Stomach (tissue), 9 donors: Measurements from ENCODE around the gene FGF5. TPM values are rescaled to one million over a fixed set of nuclear protein-coding genes. Genes with fewer than 3 reads are reported as not detected.

Experiments used
- DNase-seq, 2 donors: peaks; one replicate each; pipeline versions ENCODE4 v3.0.0 to v3.0.0-alpha.2; 2013 to 2019
- H3K27ac ChIP-seq, 5 donors: fragments of 200-600 bp in 4 of 5; sonication (generic) in 4 of 5; one replicate each; pipeline ENCODE4 v1.5.1; 2013 to 2019; ENCODE audit warnings: mild to moderate bottlenecking in 1 of 5, moderate library complexity in 1 of 5
- H3K27me3 ChIP-seq, 3 donors: fragments of 200-600 bp; sonication (generic); one replicate each; pipeline ENCODE4 v1.5.1; 2017 to 2019; ENCODE audit warnings: mixed run types in 1 of 3
- H3K36me3 ChIP-seq, 4 donors: fragments of 200-600 bp; sonication (generic); 1 replicate in 3 of 4; 2 replicates in 1 of 4; pipeline ENCODE4 v1.5.1; 2016 to 2019
- H3K4me1 ChIP-seq, 4 donors: fragments of 200-600 bp; sonication (generic); one replicate each; pipeline ENCODE4 v1.5.1; 2016 to 2019
- H3K4me3 ChIP-seq, 4 donors: fragments of 200-600 bp; sonication (generic) in 3 of 4; one replicate each; pipeline ENCODE4 v1.5.1; 2016 to 2019; ENCODE audit warnings: mild to moderate bottlenecking in 1 of 4
- H3K9me3 ChIP-seq, 4 donors: fragments of 200-600 bp; sonication (generic); one replicate each; pipeline ENCODE4 v1.5.1; 2016 to 2019
- CTCF ChIP-seq, 7 experiments: fragments of 450-650 bp in 4 of 7; fragments of 200-600 bp in 3 of 7; sonication (generic) in 3 of 7; IDR thresholded peaks; one replicate each; pipeline ENCODE4 v1.5.1; 2016 to 2019; ENCODE audit warnings: antibody characterized with exemption in 7 of 7, control low read depth in 2 of 7, mild to moderate bottlenecking in 1 of 7
- EP300 ChIP-seq: sonication (generic); formaldehyde crosslinking; IDR thresholded peaks from one replicate; pipeline ENCODE4 v1.6.1; 2017; ENCODE audit warnings: antibody characterized with exemption
- POLR2A ChIP-seq, 4 donors: fragments of 450-650 bp; IDR thresholded peaks; one replicate each; pipeline ENCODE4 v1.6.1; 2016; ENCODE audit warnings: antibody characterized with exemption in 4 of 4, control low read depth in 2 of 4, mild to moderate bottlenecking in 1 of 4, moderate library complexity in 1 of 4
- POLR2AphosphoS5 ChIP-seq, 3 donors: sonication (generic); formaldehyde crosslinking; IDR thresholded peaks; one replicate each; pipeline ENCODE4 v1.6.1; 2016; ENCODE audit warnings: antibody characterized with exemption in 3 of 3
- WGBS, 5 donors: extraction: QIAGEN DNeasy Blood & Tissue Kit in 3 of 5; methylation state at CpG; one replicate each; pipeline versions ENCODE4 v1.1.5 to v1.1.7; 2013 to 2018; 5-methylcytosine and 5-hydroxymethylcytosine counted together
- intact Hi-C: fragments of 100-400 bp; cut with DNase I; formaldehyde crosslinking; loops from one replicate; pipeline ENCODE4 v1.15.1; 2023; ENCODE audit warnings: low total_unique reads
- polyA plus RNA-seq, 3 donors: library from polyadenylated mRNA; stranded (reverse); fragments of 200-250 nt; gene quantifications; one replicate each; pipeline ENCODE4 v1.2.3, GENCODE V29; 2013
- total RNA-seq, 5 donors: library from RNA; depleted of rRNA; stranded (reverse); fragments of >200 nt; gene quantifications; one replicate each; pipeline versions ENCODE4 v1.1.0 to v1.2.3, GENCODE V29; 2014 to 2016
- donor health status: healthy with polysubstance abuse.
- donor health status: Bipolar disorder and iron deficiency.
- donor health status: healthy.

Gene FGF5
- total and polyA plus RNA-seq, 8 donors: 0.18 TPM; not detected in 7

- no peaks in the 10 kb centered on the region for H3K9me3 ChIP-seq
- intact Hi-C loops: no loop called here
- TF ChIP-seq EP300 (no peak), POLR2AphosphoS5 (IDR thresholded peaks at IDR 0.05) (no peak), CTCF (IDR thresholded peaks at IDR 0.05) (no peak)
- H3K4me1 ChIP-seq: no peaks in the 10 kb centered on the region
- H3K27me3 ChIP-seq: peaks cover 0 to under 1% (median 0%) of the 10 kb centered on the region in 3 donors
- no peaks in the 10 kb centered on the region for H3K36me3 ChIP-seq
- no peak overlapping the region for H3K27ac ChIP-seq
- 49 to 70% (median 65%) methylated on average over 2 of the region's 2 CpGs for WGBS, 5 donors
- no peak overlapping the region for H3K4me3 ChIP-seq
- peak in 1 of 2 donors; percentile 8 for DNase-seq
Observed at GRCh38 chr4:80294206-80294605, 27.7 kb downstream of the FGF5 start.

GRCh38 chr4:80295336-80295735 lies 28.9 kb downstream of the FGF5 start:
- Histone ChIP-seq H3K4me1 (no peaks in the 10 kb centered on the region), H3K9me3 (no peaks in the 10 kb centered on the region), H3K27me3 (no peaks in the 10 kb centered on the region), H3K4me3 (no peak overlapping the region), H3K27ac (no peak overlapping the region), H3K36me3 (no peaks in the 10 kb centered on the region)
- intact Hi-C loops: no loop called here
- no peak for TF ChIP-seq EP300
- no peak for TF ChIP-seq CTCF (IDR thresholded peaks at IDR 0.05)
- no peak for TF ChIP-seq POLR2A (IDR thresholded peaks at IDR 0.05)
- no peak for TF ChIP-seq POLR2AphosphoS5 (IDR thresholded peaks at IDR 0.05)
- 57 to 67% (median 61%) methylated on average over 3 of the region's 3 CpGs for WGBS, 5 donors
- peak in 1 of 2 donors; percentile 3 for DNase-seq

GRCh38 chr4:80295826-80296225 lies 29.4 kb downstream of the FGF5 start:
- no peaks in the 10 kb centered on the region for H3K4me1 ChIP-seq
- H3K27ac ChIP-seq: no peak overlapping the region
- H3K27me3 ChIP-seq: no peaks in the 10 kb centered on the region
- intact Hi-C loops: no loop called here
- WGBS, 5 donors: 83 to 92% (median 84%) methylated on average over 5 of the region's 5 CpGs
- TF ChIP-seq EP300: no peak
- no peak for TF ChIP-seq CTCF (IDR thresholded peaks at IDR 0.05)
- no peak for TF ChIP-seq POLR2AphosphoS5 (IDR thresholded peaks at IDR 0.05)
- no peak for TF ChIP-seq POLR2A (IDR thresholded peaks at IDR 0.05)
- H3K4me3 ChIP-seq: no peak overlapping the region
- no peak for DNase-seq
- no peaks in the 10 kb centered on the region for H3K9me3 ChIP-seq
- H3K36me3 ChIP-seq: no peaks in the 10 kb centered on the region

GRCh38 chr4:80301884-80302283 lies 35.4 kb downstream of the FGF5 start:
- H3K27me3 ChIP-seq: no peaks in the 10 kb centered on the region
- peaks cover 0 to 10% (median 0%) of the 10 kb centered on the region in 4 donors for H3K9me3 ChIP-seq
- no peak overlapping the region for H3K27ac ChIP-seq
- intact Hi-C loops: no loop called here
- no peaks in the 10 kb centered on the region for H3K36me3 ChIP-seq
- no peaks in the 10 kb centered on the region for H3K4me1 ChIP-seq
- no peak for DNase-seq
- no peak overlapping the region for H3K4me3 ChIP-seq
- WGBS, 5 donors: 57 to 82% (median 75%) methylated on average over 4 of the region's 4 CpGs
- no peak for TF ChIP-seq EP300
- TF ChIP-seq POLR2AphosphoS5 (IDR thresholded peaks at IDR 0.05): no peak
- no peak for TF ChIP-seq POLR2A (IDR thresholded peaks at IDR 0.05)
- no peak for TF ChIP-seq CTCF (IDR thresholded peaks at IDR 0.05)
